ENCODE data around the gene CTSH.
"Not testable (repeated sequence)": the region's sequence is repeated elsewhere in the genome, so short reads cannot be mapped to it uniquely, and the experiment has no call there.

The CTSH gene

GRCh38 chr15:78938658-78939488 lies 6.0 kb downstream of the CTSH start:
- DNase-seq (ENCODE audit: low read depth): no peak

- no peak for DNase-seq (ENCODE audit: low read depth)
Observed at GRCh38 chr15:78937132-78937739, 7.6 kb downstream of the CTSH start.

GRCh38 chr15:78934655-78935023 lies 10.2 kb downstream of the CTSH start:
- no peak for DNase-seq (ENCODE audit: low read depth)

GRCh38 chr15:78933823-78934654 lies 10.8 kb downstream of the CTSH start:
- no peak for DNase-seq (ENCODE audit: low read depth)

GRCh38 chr15:78933187-78933822 lies 11.5 kb downstream of the CTSH start:
- DNase-seq (ENCODE audit: low read depth): no peak

- DNase-seq (ENCODE audit: low read depth): no peak
Observed at GRCh38 chr15:78932258-78932808, 12.5 kb downstream of the CTSH start.

GRCh38 chr15:78931439-78932257 lies 13.2 kb downstream of the CTSH start:
- no peak for DNase-seq (ENCODE audit: low read depth)

GRCh38 chr15:78930577-78931388 lies 14.1 kb downstream of the CTSH start:
- DNase-seq (ENCODE audit: low read depth): no peak

- no peak for DNase-seq (ENCODE audit: low read depth)
Observed at GRCh38 chr15:78929536-78930264, 15.1 kb downstream of the CTSH start.

GRCh38 chr15:78928616-78929093 lies 16.2 kb downstream of the CTSH start:
- DNase-seq (ENCODE audit: low read depth): no peak

- DNase-seq (ENCODE audit: low read depth): not testable (repeated sequence)
Observed at GRCh38 chr15:78928176-78928575, 16.7 kb downstream of the CTSH start.

- DNase-seq (ENCODE audit: low read depth): no peak
Observed at GRCh38 chr15:78927077-78927790, 17.6 kb downstream of the CTSH start.

GRCh38 chr15:78925956-78926743 lies 18.7 kb downstream of the CTSH start:
- no peak for DNase-seq (ENCODE audit: low read depth)

GRCh38 chr15:78925076-78925624 lies 19.7 kb downstream of the CTSH start:
- no peak for DNase-seq (ENCODE audit: low read depth)

- DNase-seq (ENCODE audit: low read depth): no peak
Observed at GRCh38 chr15:78923480-78924360, 21.1 kb downstream of the CTSH start.

GRCh38 chr15:78923015-78923414 lies 21.8 kb downstream of the CTSH start:
- no peak for DNase-seq (ENCODE audit: low read depth)

- no peak for DNase-seq (ENCODE audit: low read depth)
Observed at GRCh38 chr15:78922527-78922926, 22.3 kb downstream of the CTSH start.

Data from fibroblast of the conjunctiva (primary cell).